Subcutaneous adipose tissue (tissue), 4 donors: Measurements from ENCODE around the gene KCNA2. TPM values are rescaled to one million over a fixed set of nuclear protein-coding genes. Genes with fewer than 3 reads are reported as not detected.

Source experiments
- total RNA-seq, 4 donors: library from RNA; depleted of rRNA; stranded (reverse); fragments of >200 nt; gene quantifications; one replicate each; pipeline ENCODE4 v1.1.0, GENCODE V29; 2016
- TF ChIP-seq, protein P1 (sequence below): fragments of 450-650 bp; IDR thresholded peaks from one replicate; pipeline ENCODE4 v1.5.1; 2016; ENCODE audit warnings: low read depth, mild to moderate bottlenecking, control low read depth, antibody characterized with exemption, moderate library complexity

KCNA2 gene
- total RNA-seq, 4 donors from 2014 or later = 1.7 to 6.8 (median 4.4) TPM

DNA sequence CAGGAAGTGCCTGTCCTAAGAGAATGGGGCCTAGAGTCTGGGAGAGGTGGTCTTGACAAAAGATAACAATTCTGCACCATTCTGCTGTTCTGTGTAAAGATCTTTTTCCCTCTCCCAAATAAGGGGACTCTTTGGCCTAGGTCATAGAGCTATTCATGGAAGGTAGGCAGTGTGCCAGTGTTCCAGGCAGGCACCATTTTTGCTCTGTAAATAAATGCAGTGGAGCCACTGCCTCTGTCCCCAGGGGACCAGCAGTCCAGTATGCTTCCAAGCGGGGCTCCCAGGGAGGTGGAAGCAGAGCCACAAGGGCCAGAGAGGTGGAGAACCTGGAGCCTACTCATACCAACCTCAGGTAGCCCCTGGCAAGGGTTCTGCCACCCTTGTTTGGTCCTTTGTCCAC lies 25.9 kb downstream of the KCNA2 start:
- TF ChIP-seq, protein P1, sequence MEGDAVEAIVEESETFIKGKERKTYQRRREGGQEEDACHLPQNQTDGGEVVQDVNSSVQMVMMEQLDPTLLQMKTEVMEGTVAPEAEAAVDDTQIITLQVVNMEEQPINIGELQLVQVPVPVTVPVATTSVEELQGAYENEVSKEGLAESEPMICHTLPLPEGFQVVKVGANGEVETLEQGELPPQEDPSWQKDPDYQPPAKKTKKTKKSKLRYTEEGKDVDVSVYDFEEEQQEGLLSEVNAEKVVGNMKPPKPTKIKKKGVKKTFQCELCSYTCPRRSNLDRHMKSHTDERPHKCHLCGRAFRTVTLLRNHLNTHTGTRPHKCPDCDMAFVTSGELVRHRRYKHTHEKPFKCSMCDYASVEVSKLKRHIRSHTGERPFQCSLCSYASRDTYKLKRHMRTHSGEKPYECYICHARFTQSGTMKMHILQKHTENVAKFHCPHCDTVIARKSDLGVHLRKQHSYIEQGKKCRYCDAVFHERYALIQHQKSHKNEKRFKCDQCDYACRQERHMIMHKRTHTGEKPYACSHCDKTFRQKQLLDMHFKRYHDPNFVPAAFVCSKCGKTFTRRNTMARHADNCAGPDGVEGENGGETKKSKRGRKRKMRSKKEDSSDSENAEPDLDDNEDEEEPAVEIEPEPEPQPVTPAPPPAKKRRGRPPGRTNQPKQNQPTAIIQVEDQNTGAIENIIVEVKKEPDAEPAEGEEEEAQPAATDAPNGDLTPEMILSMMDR = no peak

DNA sequence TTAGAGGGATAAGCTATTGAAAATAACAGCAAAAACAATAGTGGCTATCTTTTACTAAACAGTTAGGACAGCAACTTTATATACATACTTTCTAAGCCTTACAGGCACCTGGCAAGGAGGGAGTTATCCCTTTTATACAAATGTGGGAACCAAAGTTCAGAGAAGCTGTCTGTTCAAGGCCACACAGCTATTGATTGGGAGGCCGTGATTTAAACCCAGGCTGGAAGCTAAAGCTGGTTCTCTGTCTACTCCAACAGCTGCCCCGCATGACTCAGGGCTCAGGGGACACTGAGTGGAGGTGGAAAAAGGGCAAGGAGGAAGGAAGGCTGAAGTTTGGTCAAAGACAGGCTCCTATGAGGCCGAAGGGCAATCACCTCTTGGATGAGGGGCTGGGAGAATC lies 26.7 kb downstream of the KCNA2 start:
- TF ChIP-seq, protein P1 = no peak

DNA sequence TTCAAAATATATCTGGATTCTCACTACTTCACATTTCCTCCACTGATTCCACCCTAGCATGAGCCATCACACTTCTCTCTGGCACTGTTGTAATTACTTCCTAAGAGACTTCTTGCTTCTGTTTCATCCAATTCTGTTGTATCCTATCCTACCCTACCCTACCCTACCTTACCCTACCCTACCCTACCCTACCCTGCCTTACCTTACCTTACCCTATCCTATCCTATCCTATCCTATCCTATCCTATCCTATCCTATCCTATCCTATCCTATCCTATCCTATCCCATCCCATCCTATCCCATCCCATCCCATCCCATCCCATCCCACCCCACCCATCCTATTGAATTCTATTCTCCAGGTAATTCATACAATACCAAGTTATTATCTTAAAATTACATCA lies 29.7 kb downstream of the KCNA2 start:
- TF ChIP-seq, protein P1 = no peak

DNA sequence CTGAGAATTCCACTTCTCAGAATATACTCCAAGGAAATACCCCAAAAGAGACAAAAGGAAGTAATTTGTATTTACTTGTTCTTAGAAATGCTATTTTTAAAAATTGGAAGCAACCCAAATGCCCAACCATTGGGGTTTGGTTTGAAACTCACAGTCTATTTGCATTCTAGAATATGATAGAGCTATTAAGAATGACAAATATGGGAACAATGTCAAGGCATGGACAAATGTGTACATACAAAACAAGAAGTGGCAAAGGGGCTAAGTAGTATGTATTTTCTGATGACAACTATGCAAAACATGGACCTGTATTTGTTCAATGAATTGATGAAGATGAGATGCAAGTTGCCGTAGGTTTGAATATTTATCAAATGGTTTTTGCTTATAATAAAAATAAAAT lies 32.8 kb downstream of the KCNA2 start:
- TF ChIP-seq, protein P1 = no peak

DNA sequence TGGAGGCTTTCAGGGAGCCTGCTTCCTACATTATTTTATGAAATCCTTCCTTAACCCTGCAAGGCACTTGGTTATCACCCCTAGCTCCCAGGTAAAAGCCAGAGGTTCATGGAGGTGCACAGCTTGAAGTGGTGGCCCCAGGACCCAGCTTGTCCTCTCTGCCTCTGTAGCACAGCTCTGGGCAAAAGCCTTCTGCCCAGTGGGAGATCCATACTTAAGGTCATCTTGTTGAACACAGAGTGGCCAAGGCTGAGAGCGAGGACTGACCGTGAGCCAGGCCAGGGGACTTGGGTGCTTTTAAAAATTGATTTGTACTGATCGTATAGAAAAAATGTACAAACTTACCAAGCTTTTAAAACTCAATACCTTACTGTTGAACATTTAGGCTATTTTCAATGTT lies 33.4 kb downstream of the KCNA2 start:
- TF ChIP-seq, protein P1 = no peak

DNA sequence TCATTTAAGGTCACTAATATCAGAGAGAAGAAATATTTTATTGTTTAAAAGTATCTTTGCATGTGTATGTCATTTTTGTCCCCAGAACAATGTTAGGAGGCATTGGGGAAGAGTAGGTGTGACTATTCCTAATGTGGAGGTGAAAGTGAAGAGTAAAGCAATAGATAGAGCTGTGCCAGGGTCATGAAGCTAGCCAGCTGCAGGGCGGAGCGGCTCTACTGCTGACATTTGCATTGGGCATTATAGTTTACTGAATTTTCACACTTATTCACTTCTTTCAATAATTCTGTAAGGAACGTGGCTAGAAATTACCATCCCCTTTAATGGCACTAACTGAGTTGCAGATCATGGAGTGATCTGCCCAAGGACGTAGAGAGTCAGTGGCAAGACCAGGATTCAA lies 35.3 kb downstream of the KCNA2 start:
- TF ChIP-seq, protein P1 = no peak

DNA sequence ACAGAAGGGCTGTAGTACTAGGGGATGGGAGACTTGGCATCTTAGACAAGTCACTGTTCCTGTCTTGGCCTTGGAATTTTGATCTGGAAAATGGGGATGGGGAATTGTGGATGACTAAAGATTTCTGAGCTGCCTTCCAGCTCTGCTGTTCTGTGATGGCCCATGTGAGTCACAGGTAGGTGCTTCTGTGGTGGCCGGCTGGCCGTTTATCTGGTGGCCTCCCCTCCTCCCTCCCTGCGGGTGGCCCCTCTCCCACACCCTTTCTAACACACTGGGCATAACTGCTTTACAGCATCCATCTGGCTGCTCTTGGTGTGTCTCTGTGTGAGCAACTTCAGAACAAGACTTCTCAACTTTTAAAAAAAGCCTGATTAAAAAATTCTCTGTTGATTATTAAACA lies 35.9 kb downstream of the KCNA2 start:
- TF ChIP-seq, protein P1 = no peak
